Measurements from ENCODE around the gene APOL6. TPM values are rescaled to one million over a fixed set of nuclear protein-coding genes. Genes with fewer than 3 reads are reported as not detected.
A peak's percentile ranks its signal among the peaks of the same experiment; 100 is the strongest.

Gene APOL6
- total and polyA plus RNA-seq, 9 of the 15 experiments (the other 6 are each of a cell fraction or from before 2014, with no cell fraction given) = 0.29 to 1.2 (median 0.70) TPM

DNA sequence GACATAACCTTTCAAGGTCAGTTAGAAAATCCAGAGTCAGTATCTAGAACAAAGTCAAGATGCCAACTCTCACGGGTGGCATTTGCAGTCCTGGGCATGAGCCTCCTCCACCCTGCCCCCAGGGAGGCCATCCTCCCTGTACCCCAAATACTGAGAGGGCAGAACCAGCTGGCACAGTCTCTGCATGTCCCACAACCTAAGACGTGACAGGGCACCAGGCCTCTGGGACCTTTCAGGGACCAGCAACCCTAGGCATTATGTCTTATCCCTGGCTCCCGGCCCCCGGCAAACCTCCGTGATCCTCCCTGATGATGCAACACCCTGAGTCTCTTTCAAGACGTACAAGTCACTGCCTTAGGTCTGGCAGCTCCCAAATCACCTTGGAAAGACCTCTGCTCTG, 33.1 kb upstream of the APOL6 start:
- DNase-seq (ENCODE audit: extremely low read depth in 1 of 4, low spot score in 3 of 4) (no peak), ATAC-seq (peak; percentile 84), FAIRE-seq (no peak)
- BruUV-seq (replicated peaks) = no TSS peak
- Histone ChIP-seq H3K27ac (ENCODE audit: extremely low read depth, low read depth, low read length) (no peak overlapping the region; the same call in 2 of the 3 replicates), H4K20me1 (replicated peaks; ENCODE audit: control insufficient read depth, insufficient read depth, low read length) (no peaks in the 10 kb centered on the region), H3K4me1 (replicated peaks in 1 of 2; ENCODE audit: control insufficient read depth in 2 of 2, insufficient read depth in 2 of 2, low read length in 2 of 2) (peaks cover 0 to 7% of the 10 kb centered on the region in 2 experiments; a peak in 3 of 5 replicates), H3K4me3 (no peak overlapping the region), H3K4me2 (ENCODE audit: insufficient read depth, low read length) (peak overlapping the region; percentile 12; the same call in 1 of the 2 replicates), H3K79me2 (ENCODE audit: control insufficient read depth, insufficient read depth, low read length) (no peaks in the 10 kb centered on the region), H3K9ac (ENCODE audit: insufficient read depth in 1 of 2, low read depth in 2 of 2, low read length in 2 of 2) (no peak overlapping the region), H3K36me3 (ENCODE audit: control insufficient read depth, insufficient read depth, low read length) (no peaks in the 10 kb centered on the region), H3K9me1 (ENCODE audit: control insufficient read depth, insufficient read depth, low read length) (no peaks in the 10 kb centered on the region), H2AFZ (ENCODE audit: low read depth, low read length) (peak overlapping the region; percentile 38), H3K9me3 (replicated peaks; ENCODE audit: control insufficient read depth, insufficient read depth, low read depth, low read length) (no peaks in the 10 kb centered on the region), H3K27me3 (ENCODE audit: control insufficient read depth in 2 of 2, insufficient read depth in 2 of 2, low read length in 2 of 2) (no peaks in the 10 kb centered on the region; a peak in 1 of 5 replicates)
- ChIA-PET POLR2A (no interaction called here), CTCF (ENCODE audit: low intra/inter-chr PET ratio) (no interaction called here)
- 7% methylated on average over 5 of the region's 6 CpGs for WGBS (ENCODE audit: insufficient coverage, low coverage, missing lambda C conversion rate)
- intact Hi-C loops (cut with micrococcal nuclease) (no loop called here), in situ Hi-C loops (cut with MboI) (loop anchor here (10.0 kb wide), 1 partner anchor 510 kb away; no protein-coding TSS in a partner anchor)
- TF ChIP-seq SMAD3 (CRISPR knock-in tag; conservative IDR thresholded peaks at IDR 0.05) = no peak
- peak; percentile 93 for TF ChIP-seq CEBPG (CRISPR knock-in tag; IDR thresholded peaks at IDR 0.05)
- peak; percentile 92 for TF ChIP-seq CEBPG (tag; conservative IDR thresholded peaks at IDR 0.05 in 1 of 2, IDR thresholded peaks at IDR 0.05 in 1 of 2)
- TF ChIP-seq ZNF511 (CRISPR knock-in tag; IDR thresholded peaks at IDR 0.05) = no peak
- TF ChIP-seq NFRKB (IDR thresholded peaks at IDR 0.05; ENCODE audit: low read depth) = peak; percentile 47; the same call in 1 of the 2 replicates
- peak; percentile 50; the same call in 1 of the 2 replicates for TF ChIP-seq CTBP1 (IDR thresholded peaks at IDR 0.05; ENCODE audit: borderline replicate concordance)
- TF ChIP-seq, protein P1, sequence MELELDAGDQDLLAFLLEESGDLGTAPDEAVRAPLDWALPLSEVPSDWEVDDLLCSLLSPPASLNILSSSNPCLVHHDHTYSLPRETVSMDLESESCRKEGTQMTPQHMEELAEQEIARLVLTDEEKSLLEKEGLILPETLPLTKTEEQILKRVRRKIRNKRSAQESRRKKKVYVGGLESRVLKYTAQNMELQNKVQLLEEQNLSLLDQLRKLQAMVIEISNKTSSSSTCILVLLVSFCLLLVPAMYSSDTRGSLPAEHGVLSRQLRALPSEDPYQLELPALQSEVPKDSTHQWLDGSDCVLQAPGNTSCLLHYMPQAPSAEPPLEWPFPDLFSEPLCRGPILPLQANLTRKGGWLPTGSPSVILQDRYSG (tag; conservative IDR thresholded peaks at IDR 0.05; ENCODE audit: low read depth) = no peak
- TF ChIP-seq ERF (CRISPR knock-in tag; IDR thresholded peaks at IDR 0.05) = no peak
- no peak for TF ChIP-seq RBM39 (optimal IDR thresholded peaks at IDR 0.05; ENCODE audit: low read depth, low read length)
- no peak for TF ChIP-seq NFIC (IDR thresholded peaks at IDR 0.05)
- TF ChIP-seq FUS (optimal IDR thresholded peaks at IDR 0.05; ENCODE audit: low read depth, low read length) = no peak
- TF ChIP-seq EHMT2 (IDR thresholded peaks at IDR 0.05) = no peak
- TF ChIP-seq ZNF165 (CRISPR knock-in tag; IDR thresholded peaks at IDR 0.05; ENCODE audit: borderline replicate concordance) = no peak
- no peak for TF ChIP-seq SRSF3 (IDR thresholded peaks at IDR 0.05; ENCODE audit: insufficient read depth, low read length)
- TF ChIP-seq KHSRP (IDR thresholded peaks at IDR 0.05) = no peak
- TF ChIP-seq CHD4 (IDR thresholded peaks at IDR 0.05; ENCODE audit: insufficient read depth, insufficient replicate concordance, low read depth, low read length, poor library complexity, severe bottlenecking) = no peak
- TF ChIP-seq, protein P2, sequence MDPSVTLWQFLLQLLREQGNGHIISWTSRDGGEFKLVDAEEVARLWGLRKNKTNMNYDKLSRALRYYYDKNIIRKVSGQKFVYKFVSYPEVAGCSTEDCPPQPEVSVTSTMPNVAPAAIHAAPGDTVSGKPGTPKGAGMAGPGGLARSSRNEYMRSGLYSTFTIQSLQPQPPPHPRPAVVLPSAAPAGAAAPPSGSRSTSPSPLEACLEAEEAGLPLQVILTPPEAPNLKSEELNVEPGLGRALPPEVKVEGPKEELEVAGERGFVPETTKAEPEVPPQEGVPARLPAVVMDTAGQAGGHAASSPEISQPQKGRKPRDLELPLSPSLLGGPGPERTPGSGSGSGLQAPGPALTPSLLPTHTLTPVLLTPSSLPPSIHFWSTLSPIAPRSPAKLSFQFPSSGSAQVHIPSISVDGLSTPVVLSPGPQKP (CRISPR knock-in tag; IDR thresholded peaks at IDR 0.05) = no peak
- TF ChIP-seq FOXA1 (IDR thresholded peaks at IDR 0.05; ENCODE audit: borderline replicate concordance) = no peak
- no peak for TF ChIP-seq DMBX1 (CRISPR knock-in tag; IDR thresholded peaks at IDR 0.05; ENCODE audit: borderline replicate concordance)
- TF ChIP-seq, protein P3, sequence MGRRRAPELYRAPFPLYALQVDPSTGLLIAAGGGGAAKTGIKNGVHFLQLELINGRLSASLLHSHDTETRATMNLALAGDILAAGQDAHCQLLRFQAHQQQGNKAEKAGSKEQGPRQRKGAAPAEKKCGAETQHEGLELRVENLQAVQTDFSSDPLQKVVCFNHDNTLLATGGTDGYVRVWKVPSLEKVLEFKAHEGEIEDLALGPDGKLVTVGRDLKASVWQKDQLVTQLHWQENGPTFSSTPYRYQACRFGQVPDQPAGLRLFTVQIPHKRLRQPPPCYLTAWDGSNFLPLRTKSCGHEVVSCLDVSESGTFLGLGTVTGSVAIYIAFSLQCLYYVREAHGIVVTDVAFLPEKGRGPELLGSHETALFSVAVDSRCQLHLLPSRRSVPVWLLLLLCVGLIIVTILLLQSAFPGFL (CRISPR knock-in tag; IDR thresholded peaks at IDR 0.05) = no peak
- no peak for TF ChIP-seq ADNP (tag; IDR thresholded peaks at IDR 0.05)
